Endothelial cell of umbilical vein (primary cell): Measurements from ENCODE around the gene PRICKLE3. TPM values are rescaled to one million over a fixed set of nuclear protein-coding genes. Genes with fewer than 3 reads are reported as not detected.

Experiments used
- BruUV-seq: library from RNA; stranded (reverse); fragments of 400-500 nt; replicated peaks from 2 replicates; lab custom pipeline; 2021; lab: Mats Ljungman, UMichigan
- CTCF ChIA-PET: fragments of 300-600, 350-600 bp; sonication (Branson Sonifier 250); formaldehyde crosslinking; loops from one replicate; lab custom pipeline; 2021; ENCODE audit warnings: antibody characterized with exemption, inconsistent platforms; lab: Charles Lee
- POLR2A ChIA-PET: fragments of 300-600, 350-600 bp; sonication (Branson Sonifier 250); formaldehyde crosslinking; loops from one replicate; lab custom pipeline; 2021; ENCODE audit warnings: antibody characterized with exemption, inconsistent platforms; lab: Charles Lee
- DNase-seq: peaks from one replicate; pipeline ENCODE4 v3.0.0-alpha.2; 2011; ENCODE audit warnings: low read depth, low spot score
- FAIRE-seq: peaks from 2 replicates; lab custom pipeline; 2011; peaks lifted over from hg19 to GRCh38; lab: Jason Lieb, UNC
- H2AFZ ChIP-seq: 2 replicates; pipeline ENCODE4 v1.6.0; 2012; ENCODE audit warnings: low read depth, low read length, control low read depth, inconsistent platforms
- H3K27ac ChIP-seq: 2 replicates; pipeline ENCODE4 v1.5.1; 2011; ENCODE audit warnings: low read depth, mild to moderate bottlenecking, control low read depth, low read length, moderate library complexity; ENCODE audit not compliant: insufficient read depth
- H3K27me3 ChIP-seq, 2 experiments: 2 replicates each; pipeline versions ENCODE4 v1.6.0 to v1.6.1; 2011; ENCODE audit warnings: low read length in 2 of 2, mixed read lengths in 1 of 2; ENCODE audit not compliant: control insufficient read depth in 2 of 2, insufficient read depth in 2 of 2
- H3K36me3 ChIP-seq, 2 experiments: 2 replicates in 1 of 2; 3 replicates in 1 of 2; pipeline ENCODE4 v1.5.1; 2011; ENCODE audit warnings: low read length in 2 of 2, mild to moderate bottlenecking in 1 of 2, moderate library complexity in 1 of 2; ENCODE audit not compliant: control insufficient read depth in 2 of 2, insufficient read depth in 2 of 2; ENCODE audit errors: extremely low read depth in 1 of 2
- H3K4me1 ChIP-seq: 3 replicates; pipeline ENCODE4 v1.5.1; 2011; ENCODE audit warnings: mild to moderate bottlenecking, low read length; ENCODE audit not compliant: control insufficient read depth, insufficient read depth; ENCODE audit errors: extremely low read depth
- H3K4me2 ChIP-seq: 2 replicates; pipeline ENCODE4 v1.6.1; 2011; ENCODE audit warnings: low read length, control low read depth, mixed read lengths; ENCODE audit not compliant: insufficient read depth
- H3K4me3 ChIP-seq, 3 experiments: fragments of 200-600 bp in 1 of 3; sonication (generic), shearing (Covaris generic) in 1 of 3; replicated peaks in 1 of 3; 2 replicates each; pipeline ENCODE4 v1.5.1; 2011 to 2016; ENCODE audit warnings: control low read depth in 3 of 3, low read length in 3 of 3, mild to moderate bottlenecking in 2 of 3, inconsistent platforms in 1 of 3, low read depth in 1 of 3, moderate library complexity in 1 of 3; ENCODE audit not compliant: insufficient read depth in 1 of 3
- H3K79me2 ChIP-seq: 2 replicates; pipeline ENCODE4 v1.6.0; 2012; ENCODE audit warnings: low read length, inconsistent platforms; ENCODE audit not compliant: control insufficient read depth, insufficient read depth
- H3K9ac ChIP-seq: replicated peaks from 2 replicates; pipeline ENCODE3; 2011; ENCODE audit warnings: low read length, control low read depth; ENCODE audit not compliant: insufficient read depth; ENCODE audit errors: extremely low read depth
- H3K9me1 ChIP-seq: replicated peaks from 3 replicates; pipeline ENCODE4 v1.6.0; 2011; ENCODE audit warnings: mild to moderate bottlenecking, low read length; ENCODE audit not compliant: control insufficient read depth, insufficient read depth; ENCODE audit errors: extremely low read depth
- H3K9me3 ChIP-seq: replicated peaks from 2 replicates; pipeline ENCODE4 v1.5.1; 2012; ENCODE audit warnings: low read length, inconsistent platforms; ENCODE audit not compliant: control insufficient read depth, insufficient read depth
- H4K20me1 ChIP-seq: replicated peaks from 2 replicates; pipeline ENCODE3; 2011; ENCODE audit warnings: mild to moderate bottlenecking, low read length; ENCODE audit not compliant: control insufficient read depth, insufficient read depth; ENCODE audit errors: extremely low read depth
- EZH2 ChIP-seq: IDR thresholded peaks from 2 replicates; pipeline ENCODE4 v1.6.1; 2012; ENCODE audit warnings: borderline replicate concordance, low read depth, mild to moderate bottlenecking, moderate library complexity, low read length, inconsistent platforms; ENCODE audit not compliant: severe bottlenecking
- FOS ChIP-seq: IDR thresholded peaks from 2 replicates; pipeline ENCODE4 v1.6.1; 2011; ENCODE audit warnings: mild to moderate bottlenecking, low read length, moderate library complexity, borderline replicate concordance; ENCODE audit not compliant: insufficient read depth
- GATA2 ChIP-seq: IDR thresholded peaks from 2 replicates; pipeline ENCODE4 v1.7.0; 2011; ENCODE audit warnings: low read depth, mild to moderate bottlenecking, moderate library complexity, mixed read lengths, low read length; ENCODE audit not compliant: insufficient read length, insufficient read depth
- JUN ChIP-seq: IDR thresholded peaks from 2 replicates; pipeline ENCODE4 v1.6.1; 2011; ENCODE audit warnings: borderline replicate concordance, low read depth; ENCODE audit not compliant: insufficient read length, insufficient read depth
- MYC ChIP-seq: IDR thresholded peaks from one replicate; pipeline ENCODE4 v1.6.1; 2011; ENCODE audit warnings: mild to moderate bottlenecking, low read depth, low read length
- POLR2A ChIP-seq: IDR thresholded peaks from 2 replicates; pipeline ENCODE4 v1.6.1; 2012; ENCODE audit warnings: low read depth, mild to moderate bottlenecking, control low read depth, low read length
- POLR2AphosphoS5 ChIP-seq: IDR thresholded peaks from 2 replicates; pipeline ENCODE4 v1.6.1; 2012; ENCODE audit warnings: low read depth, mild to moderate bottlenecking, control low read depth, low read length, moderate library complexity; ENCODE audit not compliant: insufficient read depth
- dilution Hi-C: fragments of 300-500 bp; cut with MboI; formaldehyde crosslinking; loops from one replicate; pipeline ENCODE4 v1.15.0; 2019; ENCODE audit warnings: low sequenced_read_pairs; ENCODE audit not compliant: extremely low pct_ligation_motif_present
- intact Hi-C: fragments of 100-400 bp; cut with micrococcal nuclease; formaldehyde crosslinking; loops from one replicate; pipeline ENCODE4 v1.10.0; 2022
- polyA plus RNA-seq, 4 experiments: library from polyadenylated mRNA; depleted of rRNA in 3 of 4; stranded (reverse) in 3 of 4; unstranded in 1 of 4; fragments of >200 nt; gene quantifications; 2 replicates each; pipeline versions ENCODE4 v1.2.1 to v1.2.3, GENCODE V29; 2011 to 2012; ENCODE audit warnings: missing spikeins in 1 of 4
- total RNA-seq: library from RNA; stranded (reverse); gene quantifications from 2 replicates; pipeline ENCODE4 v1.2.3, GENCODE V29; 2021
- TF ChIP-seq, protein P1 (sequence below): IDR thresholded peaks from 2 replicates; pipeline ENCODE4 v1.6.1; 2011; ENCODE audit not compliant: insufficient read depth, insufficient read length
- TF ChIP-seq, protein P2 (sequence below), 2 donors: IDR thresholded peaks; 1 replicate in 1 of 2; 2 replicates in 1 of 2; pipeline ENCODE4 v1.5.1; 2011; ENCODE audit warnings: low read length in 2 of 2, mild to moderate bottlenecking in 2 of 2, moderate library complexity in 2 of 2, control low read depth in 1 of 2, inconsistent platforms in 1 of 2, low read depth in 1 of 2; ENCODE audit not compliant: insufficient read depth in 1 of 2; ENCODE audit errors: extremely low read depth in 1 of 2

Gene PRICKLE3
- total and polyA plus RNA-seq, 2 donors (not counting 3 experiments of a cell fraction or from before 2014, with no cell fraction given), result 6.8 to 15.0 TPM

DNA sequence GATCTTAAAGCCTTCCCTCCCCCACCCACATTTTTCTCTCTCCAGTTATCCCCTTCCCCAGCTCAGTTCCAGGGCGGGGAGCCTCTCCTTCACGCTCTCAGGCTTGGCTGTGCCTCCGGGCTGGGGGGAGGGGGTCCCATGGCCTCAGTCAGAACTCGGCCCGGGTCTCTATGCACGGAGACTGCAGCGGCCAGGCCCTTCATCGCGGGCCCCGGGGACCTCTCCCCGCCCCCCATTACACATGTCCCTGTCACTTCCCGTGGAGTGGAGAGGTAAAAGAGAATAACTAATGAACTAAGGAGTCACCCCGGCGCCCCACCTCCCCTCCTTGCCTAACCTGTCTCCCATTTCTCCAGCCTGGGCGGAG, 838 bp upstream of the PRICKLE3 start:
- peaks cover 14% of the 10 kb centered on the region for H3K4me1 ChIP-seq
- H3K4me3 ChIP-seq, result no peak overlapping the region
- TF ChIP-seq GATA2 (no peak), FOS (no peak), EZH2 (no peak)
- H3K4me2 ChIP-seq, result no peak overlapping the region
- H3K36me3 ChIP-seq, result peaks cover 0 to 2% of the 10 kb centered on the region in 2 experiments
- DNase-seq, result no peak
- H4K20me1 ChIP-seq, result no peaks in the 10 kb centered on the region
- H3K9me3 ChIP-seq, result no peaks in the 10 kb centered on the region
- CTCF ChIA-PET, result no interaction called here
- no peak overlapping the region for H3K27ac ChIP-seq
- BruUV-seq, result no TSS peak
- FAIRE-seq, result no peak
- H3K27me3 ChIP-seq, result no peaks in the 10 kb centered on the region
- POLR2A ChIA-PET, result no interaction called here
- dilution Hi-C loops, result no loop called here
- no peaks in the 10 kb centered on the region for H3K79me2 ChIP-seq
- no peaks in the 10 kb centered on the region for H3K9me1 ChIP-seq
- no peak overlapping the region for H2AFZ ChIP-seq
- H3K9ac ChIP-seq, result no peak overlapping the region
- intact Hi-C loops, result no loop called here

DNA sequence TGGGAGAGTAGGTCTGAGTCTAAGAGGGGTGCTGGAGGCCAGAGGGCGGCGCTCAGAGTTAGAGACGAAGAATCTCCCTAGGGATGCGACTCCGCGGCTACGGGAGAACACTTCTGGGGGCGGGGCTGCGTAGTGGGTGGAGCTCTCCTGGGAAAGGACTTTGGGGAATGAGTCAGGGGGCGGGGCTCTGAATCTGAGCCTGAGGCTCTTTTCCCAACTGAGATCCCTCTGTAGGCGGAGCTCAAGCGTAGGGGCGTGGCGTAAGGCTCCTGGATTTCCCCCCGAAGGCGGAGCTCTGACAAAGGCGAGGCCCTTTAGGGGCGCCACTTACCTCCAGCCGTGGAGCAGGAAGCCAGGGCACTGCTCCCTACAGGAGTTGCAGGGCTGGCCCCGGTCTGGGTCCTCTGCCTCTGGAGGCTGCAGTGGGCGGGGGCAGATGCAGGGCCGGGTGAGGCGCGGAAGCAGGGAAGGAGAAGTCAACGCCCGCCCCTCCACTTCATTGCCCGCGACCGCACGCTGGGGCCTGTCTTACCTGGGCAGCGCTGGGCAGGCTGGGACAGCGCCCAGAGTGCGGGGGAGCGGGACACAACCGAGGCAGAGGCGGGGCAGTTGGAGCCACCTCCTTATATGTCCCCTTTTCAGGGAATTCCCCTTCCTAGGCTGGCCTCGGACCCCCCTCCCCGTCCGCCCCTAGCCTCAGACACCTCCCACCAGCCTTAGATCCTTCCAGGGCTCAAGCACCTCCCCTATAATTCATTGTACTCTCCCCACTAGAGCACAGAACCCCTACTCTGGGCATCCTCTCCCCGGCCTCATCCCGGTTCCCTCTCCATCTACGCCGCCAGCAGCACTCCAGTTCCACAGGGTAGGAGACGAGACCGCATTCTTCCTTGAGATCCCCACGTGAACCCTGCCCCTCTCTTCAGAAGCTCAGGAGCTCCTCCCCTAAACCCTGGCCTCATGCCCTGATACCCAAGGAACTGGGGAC, 1.6 kb downstream of the PRICKLE3 start:
- peaks cover 14% of the 10 kb centered on the region for H3K4me1 ChIP-seq
- peak overlapping the region; percentile 69 for H3K4me2 ChIP-seq
- TF ChIP-seq POLR2A (no peak), JUN (no peak), MYC (no peak), FOS (no peak), EZH2 (no peak), POLR2AphosphoS5 (no peak), GATA2 (no peak)
- TF ChIP-seq, protein P1, sequence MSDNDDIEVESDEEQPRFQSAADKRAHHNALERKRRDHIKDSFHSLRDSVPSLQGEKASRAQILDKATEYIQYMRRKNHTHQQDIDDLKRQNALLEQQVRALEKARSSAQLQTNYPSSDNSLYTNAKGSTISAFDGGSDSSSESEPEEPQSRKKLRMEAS, result no peak
- TF ChIP-seq, protein P2, sequence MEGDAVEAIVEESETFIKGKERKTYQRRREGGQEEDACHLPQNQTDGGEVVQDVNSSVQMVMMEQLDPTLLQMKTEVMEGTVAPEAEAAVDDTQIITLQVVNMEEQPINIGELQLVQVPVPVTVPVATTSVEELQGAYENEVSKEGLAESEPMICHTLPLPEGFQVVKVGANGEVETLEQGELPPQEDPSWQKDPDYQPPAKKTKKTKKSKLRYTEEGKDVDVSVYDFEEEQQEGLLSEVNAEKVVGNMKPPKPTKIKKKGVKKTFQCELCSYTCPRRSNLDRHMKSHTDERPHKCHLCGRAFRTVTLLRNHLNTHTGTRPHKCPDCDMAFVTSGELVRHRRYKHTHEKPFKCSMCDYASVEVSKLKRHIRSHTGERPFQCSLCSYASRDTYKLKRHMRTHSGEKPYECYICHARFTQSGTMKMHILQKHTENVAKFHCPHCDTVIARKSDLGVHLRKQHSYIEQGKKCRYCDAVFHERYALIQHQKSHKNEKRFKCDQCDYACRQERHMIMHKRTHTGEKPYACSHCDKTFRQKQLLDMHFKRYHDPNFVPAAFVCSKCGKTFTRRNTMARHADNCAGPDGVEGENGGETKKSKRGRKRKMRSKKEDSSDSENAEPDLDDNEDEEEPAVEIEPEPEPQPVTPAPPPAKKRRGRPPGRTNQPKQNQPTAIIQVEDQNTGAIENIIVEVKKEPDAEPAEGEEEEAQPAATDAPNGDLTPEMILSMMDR (IDR thresholded peaks at IDR 0.05; ENCODE audit: extremely low read depth in 1 of 2, insufficient read depth in 1 of 2, low read depth in 1 of 2, low read length in 2 of 2), result no peak
- peak overlapping the region; percentile 48 for H3K27ac ChIP-seq
- intact Hi-C loops, result no loop called here
- no TSS peak for BruUV-seq
- no peaks in the 10 kb centered on the region for H3K27me3 ChIP-seq
- H3K9ac ChIP-seq, result peak overlapping the region; percentile 24
- ChIA-PET CTCF (interaction anchor here (0.8 to 1.5 kb wide), 5 partner anchors 8 to 29 kb away, joined by 4 to 7 read pairs (median 5); no protein-coding TSS in a partner anchor), POLR2A (interaction anchor here (1.6 kb wide), 1 partner anchor 13 kb away, joined by 5 read pairs; the partner anchor contains the start of gene PLP2)
- H3K9me1 ChIP-seq, result no peaks in the 10 kb centered on the region
- dilution Hi-C loops, result no loop called here
- H2AFZ ChIP-seq, result peak overlapping the region; percentile 34
- H3K79me2 ChIP-seq, result no peaks in the 10 kb centered on the region
- H3K36me3 ChIP-seq, result peaks cover 0 to 2% of the 10 kb centered on the region in 2 experiments
- peak; percentile 100 for FAIRE-seq
- DNase-seq, result peak; percentile 87
- H3K4me3 ChIP-seq, result peak overlapping the region in 2 of 3 experiments; percentile 38 to 43
- no peaks in the 10 kb centered on the region for H4K20me1 ChIP-seq
- no peaks in the 10 kb centered on the region for H3K9me3 ChIP-seq
